GM19372 (cell line): ENCODE data around the gene CTNNBL1.

Source experiments
- ATAC-seq: cut with Tn5 transposase; IDR thresholded peaks from one replicate; pipeline ENCODE4 v1.9.1; 2021; ENCODE audit warnings: mild to moderate bottlenecking, low read depth, moderate library complexity; ENCODE audit not compliant: unreplicated experiment

CTNNBL1 gene

GRCh38 chr20:37871751-37872150, 177.9 kb downstream of the CTNNBL1 start:
- ATAC-seq, result no peak

DNA sequence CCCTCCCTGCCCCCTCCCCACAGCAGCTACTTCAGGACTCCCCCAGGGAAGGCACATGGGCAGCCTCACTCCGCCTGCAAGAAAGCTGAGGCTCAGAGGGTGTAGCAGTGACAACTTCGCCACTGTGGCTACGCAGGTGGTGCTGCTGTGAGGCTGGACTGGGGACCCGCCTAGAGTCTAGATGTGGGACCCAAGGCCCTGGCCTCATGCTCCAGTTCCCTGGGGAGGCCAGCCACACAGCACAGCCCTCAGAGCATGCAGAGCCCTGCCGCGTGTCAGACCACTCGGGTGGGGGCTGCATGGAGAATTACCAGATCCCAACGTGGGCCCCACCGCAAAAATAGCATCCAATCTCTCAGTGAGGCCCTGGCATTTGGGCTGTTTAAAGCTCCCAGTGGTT, 178.3 kb downstream of the CTNNBL1 start:
- no peak for ATAC-seq

GRCh38 chr20:37873884-37874283, 180.1 kb downstream of the CTNNBL1 start:
- ATAC-seq, result no peak

GRCh38 chr20:37875460-37876175, 181.8 kb downstream of the CTNNBL1 start:
- ATAC-seq, result no peak

DNA sequence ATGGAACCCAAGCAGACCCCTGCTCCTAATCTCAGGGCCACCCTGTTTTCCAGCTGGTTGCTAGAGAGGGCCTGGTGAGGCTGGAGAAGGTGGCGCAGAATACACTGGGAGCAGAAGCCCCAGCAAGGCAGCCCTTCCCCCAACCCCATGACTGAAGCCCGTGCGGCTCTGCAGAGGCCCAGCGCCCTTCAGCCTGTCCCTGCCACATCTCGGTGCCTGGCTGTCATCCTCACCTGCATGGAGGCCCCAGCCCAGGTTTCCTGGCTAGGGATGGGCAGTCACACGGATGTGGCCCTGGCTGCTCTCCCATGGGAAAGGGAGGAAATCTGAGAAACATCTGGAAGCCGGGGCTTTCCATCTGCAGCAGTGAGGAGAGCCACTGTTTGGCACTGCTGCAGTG, 183.0 kb downstream of the CTNNBL1 start:
- no peak for ATAC-seq

DNA sequence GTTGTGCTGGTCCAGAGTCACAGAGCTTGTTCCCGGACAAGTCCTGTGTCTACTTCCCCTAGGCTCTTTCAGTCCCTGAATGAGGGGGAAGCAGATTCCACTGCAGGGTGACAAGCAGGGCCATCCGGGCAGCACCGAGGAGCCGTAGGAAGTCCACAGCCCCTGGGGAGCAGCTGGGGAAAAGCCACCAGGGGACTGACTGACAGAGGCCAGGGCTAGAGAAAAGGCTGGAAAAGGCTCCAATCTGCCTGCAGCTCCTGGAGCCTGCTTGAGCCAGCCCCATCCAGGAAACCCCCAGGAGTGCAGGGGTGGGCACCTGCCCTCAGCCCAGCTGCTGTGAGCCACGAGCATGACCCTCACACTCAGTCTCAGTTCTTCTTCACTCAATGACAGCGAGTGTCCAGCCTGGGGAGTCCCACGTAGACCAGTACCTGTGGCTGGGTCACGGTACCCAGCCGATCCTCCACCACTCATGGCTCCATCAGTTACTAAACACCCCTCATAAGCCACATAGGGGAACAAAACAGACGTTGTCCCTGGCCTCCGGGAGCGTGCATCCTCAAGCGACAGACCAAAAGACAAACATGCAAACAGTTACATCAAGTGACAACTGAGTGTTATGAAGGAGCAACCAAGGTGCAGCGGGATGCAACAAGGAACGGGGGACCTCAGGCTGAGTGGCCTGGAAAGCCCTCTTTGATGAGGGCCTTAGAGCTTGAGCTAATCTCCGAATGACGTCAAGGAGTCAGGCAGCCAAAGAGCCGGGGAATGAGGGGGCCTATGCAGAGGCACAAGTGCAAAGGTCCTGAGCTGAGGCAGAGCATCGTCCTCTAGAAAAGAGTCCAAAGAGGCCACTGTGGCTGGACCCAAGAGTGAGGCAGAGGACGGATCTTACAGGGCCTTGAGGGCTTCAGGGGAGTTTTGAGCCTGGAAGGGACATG, 184.3 kb downstream of the CTNNBL1 start:
- ATAC-seq, result no peak

DNA sequence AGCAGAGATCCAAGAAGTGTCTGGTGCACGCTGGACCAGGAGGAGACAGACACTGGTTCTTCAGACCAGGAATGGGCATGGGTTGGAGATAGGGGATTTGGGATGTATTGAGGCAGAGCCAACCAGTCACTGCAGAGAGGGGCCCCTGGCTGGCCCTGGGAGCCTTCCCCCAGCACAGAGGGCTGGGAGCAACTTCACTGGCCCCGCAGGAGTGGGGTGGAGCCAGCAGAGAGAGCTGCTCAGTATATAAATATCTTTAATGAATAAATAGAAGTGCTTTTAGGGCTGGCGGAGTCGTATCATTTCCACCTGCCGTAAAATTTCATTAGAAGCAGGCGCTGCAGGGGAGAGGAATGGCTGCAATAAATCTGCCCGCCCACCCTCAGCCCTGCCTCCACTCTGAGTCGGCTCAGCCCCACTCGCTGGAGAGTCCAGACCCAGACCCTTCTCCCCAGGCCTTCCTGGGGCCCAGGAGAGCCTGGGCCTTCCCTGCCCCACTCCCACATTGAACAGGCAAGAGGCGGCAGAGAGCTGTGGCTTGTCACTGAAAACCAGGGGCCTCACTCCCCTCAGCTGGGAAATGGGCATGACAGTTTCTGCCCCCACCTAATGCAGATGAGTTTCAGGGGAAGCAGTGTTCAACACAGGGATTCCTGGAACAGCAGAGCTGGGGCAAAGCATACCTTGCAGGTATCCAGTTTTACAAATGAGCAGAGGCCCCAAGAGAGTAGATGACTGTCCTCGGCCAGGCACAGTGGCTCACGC, 185.2 kb downstream of the CTNNBL1 start:
- ATAC-seq, result no peak

DNA sequence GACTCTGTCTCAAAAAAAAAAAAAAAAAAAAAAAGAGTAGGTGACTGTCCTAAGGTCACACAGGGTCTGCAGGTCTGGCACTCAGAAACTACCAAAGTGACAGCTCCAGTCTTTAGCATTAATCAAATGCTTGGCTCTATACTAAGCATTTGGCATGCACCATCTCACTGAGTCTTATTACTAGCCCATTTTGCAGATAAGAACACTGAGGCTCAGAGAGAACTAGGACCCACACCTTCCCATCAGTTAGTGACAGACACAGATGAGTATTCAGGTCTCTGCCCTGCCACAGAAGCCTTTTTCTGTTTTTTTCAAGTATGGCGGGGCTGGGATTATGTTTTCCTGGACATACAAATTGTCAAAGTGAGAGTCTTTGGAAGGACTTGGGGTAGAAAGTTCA, 186.0 kb downstream of the CTNNBL1 start:
- no peak for ATAC-seq

DNA sequence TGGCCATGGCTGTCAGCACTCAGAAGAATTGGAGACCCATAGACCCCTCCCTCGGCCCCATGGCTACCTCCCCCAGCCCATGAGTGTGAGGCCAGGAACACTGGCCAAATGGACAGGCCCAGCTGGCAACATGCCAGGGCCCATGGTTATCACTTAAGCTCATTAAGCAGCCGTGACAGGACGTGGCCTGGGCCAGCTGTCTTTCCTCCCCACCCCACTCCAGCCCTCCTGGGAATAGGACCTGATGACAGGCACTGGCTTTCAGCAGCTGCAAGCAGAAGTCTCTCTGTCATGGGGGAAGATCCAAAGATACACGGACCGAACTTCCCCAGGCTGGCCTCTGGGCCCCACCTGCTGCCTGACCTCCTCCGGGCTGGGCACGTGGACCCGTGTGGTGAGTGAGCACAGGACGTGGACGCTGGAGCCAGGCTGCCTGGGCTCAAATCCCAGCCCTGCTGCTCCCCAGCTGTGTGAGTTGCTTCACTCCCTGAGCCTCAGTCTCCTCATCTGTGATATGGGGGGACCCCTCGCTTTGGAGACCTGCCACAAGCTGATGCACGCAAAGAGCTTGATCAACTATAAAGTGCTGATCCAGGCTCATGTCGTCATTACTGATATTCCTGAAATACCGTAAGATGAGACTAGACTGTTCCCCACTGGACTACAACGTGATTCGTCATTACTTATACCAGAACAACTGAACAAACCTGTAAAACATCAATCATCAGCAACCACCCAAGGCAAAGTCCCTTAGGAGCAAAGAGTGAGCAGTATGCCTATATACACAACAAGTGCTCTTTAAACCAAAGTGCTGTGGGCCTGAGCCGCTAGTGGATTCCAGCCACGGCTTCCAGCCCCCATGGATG, 187.1 kb downstream of the CTNNBL1 start:
- ATAC-seq, result no peak

- no peak for ATAC-seq
Observed at GRCh38 chr20:37881601-37882343, 187.9 kb downstream of the CTNNBL1 start.

DNA sequence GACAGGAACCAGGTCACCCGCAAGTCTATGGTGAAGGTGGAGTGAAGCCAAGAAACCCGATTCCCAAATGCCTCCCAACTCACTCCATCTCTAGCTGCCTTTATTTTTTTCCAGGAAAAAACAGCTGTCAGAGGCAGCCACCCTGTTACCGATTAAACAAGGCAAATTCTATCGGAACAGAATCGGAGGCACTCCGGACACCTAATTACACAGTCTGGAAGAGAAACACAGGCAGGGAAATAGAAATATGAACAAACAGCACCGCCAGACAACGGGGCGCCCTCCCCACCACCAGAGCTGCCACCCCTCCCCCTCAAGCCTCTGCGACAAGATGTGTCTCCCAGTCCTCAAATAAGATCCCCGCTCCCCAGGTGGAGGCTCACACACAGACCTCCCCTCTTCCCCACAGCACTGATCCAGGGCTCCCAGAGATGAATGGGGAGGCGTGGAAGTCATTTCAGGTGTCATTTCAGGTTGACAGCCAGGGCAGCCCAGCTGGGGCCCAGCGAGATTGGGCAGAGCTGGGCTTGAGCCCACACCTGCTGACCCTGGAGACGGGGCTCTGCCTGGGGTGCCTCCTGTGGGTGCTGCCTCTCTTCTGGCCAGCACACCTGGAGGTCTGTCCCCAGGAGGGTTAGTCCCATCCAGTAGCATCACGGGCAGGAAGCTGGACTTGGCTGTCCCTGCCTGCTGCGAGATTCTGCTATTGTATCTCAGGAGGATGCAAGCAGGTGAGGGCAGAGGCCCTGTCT, 189.3 kb downstream of the CTNNBL1 start:
- no peak for ATAC-seq

DNA sequence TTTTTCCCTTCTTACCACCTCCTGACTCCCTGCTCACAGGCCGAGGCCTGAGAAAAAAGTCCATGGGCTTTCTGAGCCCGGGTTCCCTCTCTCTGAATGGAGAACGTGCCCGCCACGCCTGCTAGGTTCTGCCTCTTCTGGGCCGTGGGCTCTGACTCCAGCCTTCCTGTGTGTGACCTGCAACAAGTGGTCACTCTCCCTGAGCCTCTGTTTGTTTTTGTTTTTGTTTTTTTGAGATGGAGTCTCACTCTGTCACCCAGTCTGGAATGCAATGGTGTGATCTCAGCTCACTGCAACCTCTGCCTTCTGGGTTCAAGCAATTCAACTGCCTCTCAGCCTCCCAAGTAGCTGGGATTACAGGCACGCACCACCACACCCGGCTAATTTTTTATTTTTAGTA, 191.2 kb downstream of the CTNNBL1 start:
- ATAC-seq, result no peak

- no peak for ATAC-seq
Observed at GRCh38 chr20:37885593-37886503, 192.0 kb downstream of the CTNNBL1 start.

DNA sequence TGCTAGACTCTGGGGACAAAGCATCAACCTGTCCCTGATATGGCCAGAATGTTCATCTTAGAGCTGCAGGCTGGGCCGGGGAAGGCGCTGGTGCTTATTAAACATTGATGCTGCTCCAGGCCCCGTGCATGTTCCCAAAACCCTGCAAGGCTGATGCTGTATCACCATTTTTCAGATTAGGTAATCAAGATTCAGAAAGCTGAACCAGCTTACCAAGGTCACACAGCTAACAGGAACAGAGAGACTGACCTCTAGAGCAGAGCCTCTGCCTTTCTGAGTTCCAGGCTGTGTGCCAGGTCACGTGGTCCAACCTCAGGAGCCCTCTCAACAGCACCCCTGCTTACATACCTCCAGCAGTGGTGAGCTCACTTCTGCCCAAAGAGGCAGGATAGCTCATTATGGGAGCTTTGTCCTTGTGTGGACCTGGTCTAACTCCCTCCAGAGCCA, 193.0 kb downstream of the CTNNBL1 start:
- ATAC-seq, result no peak

DNA sequence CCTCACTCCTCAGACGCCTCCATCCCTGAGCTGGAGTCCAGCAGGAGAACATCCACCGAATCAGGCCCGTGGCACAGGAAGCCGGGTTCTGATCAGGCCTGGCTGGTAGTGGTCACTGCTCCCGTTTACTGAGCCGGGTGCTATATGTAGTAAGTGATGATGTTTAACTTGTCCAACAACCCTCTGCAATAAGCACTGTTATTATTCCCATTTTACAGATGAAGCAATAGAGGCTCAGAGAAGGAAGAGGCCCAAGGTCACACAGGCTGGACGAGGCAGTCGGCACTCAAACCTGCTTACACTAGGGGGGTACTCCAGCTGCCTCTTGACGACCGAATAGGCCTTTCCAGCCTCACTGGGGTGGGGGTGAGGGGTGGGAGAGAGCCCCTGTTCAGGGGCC, 194.8 kb downstream of the CTNNBL1 start:
- ATAC-seq, result no peak

- no peak for ATAC-seq
Observed at GRCh38 chr20:37890108-37890507, 196.3 kb downstream of the CTNNBL1 start.

DNA sequence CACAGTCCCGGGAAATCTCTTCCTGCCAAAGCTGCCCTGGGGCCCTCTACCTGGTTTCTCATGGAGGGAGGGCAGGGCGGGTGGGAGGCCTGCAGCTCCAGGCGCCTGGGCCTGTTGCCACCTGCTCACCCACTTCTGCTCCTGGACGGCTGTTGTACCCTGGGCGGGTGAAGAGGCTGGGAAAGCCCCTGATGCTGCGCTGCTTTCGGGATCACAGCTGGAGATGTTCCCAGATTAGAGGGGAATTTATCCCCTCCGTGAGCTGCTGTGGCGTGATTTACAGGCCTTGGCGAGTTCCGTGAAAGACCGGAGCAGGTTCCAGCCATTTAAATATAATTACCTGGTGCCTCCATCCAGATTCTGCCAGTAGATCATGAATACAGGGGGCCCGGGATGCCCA, 196.8 kb downstream of the CTNNBL1 start:
- ATAC-seq, result no peak

DNA sequence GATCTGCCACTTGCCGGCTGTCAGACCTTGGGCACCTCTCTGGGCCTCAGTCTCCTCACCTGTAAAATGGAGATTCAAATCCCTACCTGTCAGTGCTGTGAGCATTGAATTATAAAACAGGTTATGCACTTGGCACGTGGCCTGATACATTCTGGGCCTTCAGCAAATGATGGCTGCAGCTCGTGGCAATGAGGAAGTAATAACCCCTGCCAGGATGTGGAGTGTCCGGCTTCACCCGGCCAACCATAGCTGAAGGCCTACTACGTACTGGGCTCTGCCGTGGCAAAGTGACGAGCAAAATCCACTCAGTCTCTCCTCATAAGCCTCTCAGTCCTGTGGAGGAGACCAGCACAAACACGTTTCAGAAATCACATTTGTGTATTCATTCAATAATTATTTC, 198.2 kb downstream of the CTNNBL1 start:
- ATAC-seq, result no peak
